Pancreas (tissue), 10 donors: ENCODE results near the gene OR52W1. TPM values are rescaled to one million over a fixed set of nuclear protein-coding genes. Genes with fewer than 3 reads are reported as not detected.

Source experiments
- ATAC-seq, 4 donors: fragments of 200-7000 bp; cut with Tn5 transposase; one replicate each; pipeline versions ENCODE4 v1.8.0 to v1.9.1; 2020; ENCODE audit warnings: mild to moderate bottlenecking in 4 of 4, moderate library complexity in 4 of 4
- DNase-seq, 6 donors: peaks; one replicate each; pipeline ENCODE4 v3.0.0-alpha.2; 2020
- FAIRE-seq: peaks from 2 replicates; lab custom pipeline; 2012; peaks lifted over from hg19 to GRCh38; lab: Jason Lieb, UNC
- H3K27ac ChIP-seq, 4 donors: fragments of 200-600 bp; sonication (generic); 1 replicate in 3 of 4; 2 replicates in 1 of 4; pipeline versions ENCODE4 v1.5.0 to v1.8.0; 2020
- H3K27me3 ChIP-seq, 4 donors: fragments of 200-600 bp; one replicate each; pipeline ENCODE4 v1.8.0; 2021
- H3K36me3 ChIP-seq, 3 donors: fragments of 200-600 bp; sonication (generic) in 1 of 3; one replicate each; pipeline versions ENCODE4 v1.5.0 to v1.8.0; 2020 to 2021
- H3K4me1 ChIP-seq, 3 donors: fragments of 200-600 bp; one replicate each; pipeline ENCODE4 v1.8.0; 2021
- H3K4me3 ChIP-seq, 4 donors: fragments of 200-600 bp; sonication (generic) in 2 of 4; one replicate each; pipeline versions ENCODE4 v1.5.0 to v1.8.0; 2020 to 2021
- H3K9me3 ChIP-seq, 4 donors: fragments of 200-600 bp; one replicate each; pipeline ENCODE4 v1.8.0; 2021
- CTCF ChIP-seq, 4 donors: fragments of 200-600 bp; sonication (generic) in 3 of 4; IDR thresholded peaks; one replicate each; pipeline versions ENCODE4 v1.5.0 to v1.8.0; 2021; ENCODE audit warnings: antibody characterized with exemption in 4 of 4
- WGBS, 2 donors: extraction: QIAGEN DNeasy Blood & Tissue Kit; methylation state at CpG; one replicate each; pipeline ENCODE4 v1.1.7; 2013; 5-methylcytosine and 5-hydroxymethylcytosine counted together
- intact Hi-C, 3 donors: fragments of 100-400 bp; cut with DNase I; formaldehyde crosslinking; loops; one replicate each; pipeline versions ENCODE4 v1.11.1 to v1.14.2; 2022
- polyA plus RNA-seq, 2 donors: library from polyadenylated mRNA; stranded (reverse); fragments of 200-250 nt; gene quantifications; one replicate each; pipeline ENCODE4 v1.2.3, GENCODE V29; 2013
- total RNA-seq, 6 donors: library from RNA; stranded (reverse); fragmentation: NEBNext Ultra II Directional in 4 of 6; extraction: Animal tissue kit (Norgen Biotek cat#: 25700) in 4 of 6; gene quantifications; one replicate each; pipeline versions ENCODE4 v1.2.1 to v1.2.4, GENCODE V29; 2021 to 2023
- donor health status: healthy with polysubstance abuse.
- donor health status: DM: no; HTN: no; CAD: no; lungs with moderate emphysema.
- donor health status: DM: no; HTN: no; CAD: no.
- donor health status: control.
- donor health status: control.
- donor health status: Bipolar disorder and iron deficiency.
- donor health status: DM: yes; HTN: yes; CAD: no.
- donor health status: DM: no; HTN: no; CAD: no.
- donor health status: DM: no; HTN: no; CAD: no.
- donor health status: DM: yes; HTN: yes; CAD: no.

The OR52W1 gene
- total and polyA plus RNA-seq, 8 donors: not detected

- Histone ChIP-seq H3K4me1 (no peaks in the 10 kb centered on the region), H3K27me3 (no peaks in the 10 kb centered on the region), H3K9me3 (no peaks in the 10 kb centered on the region), H3K4me3 (no peak overlapping the region), H3K36me3 (peaks cover 0 to 10% (median 0%) of the 10 kb centered on the region in 3 donors), H3K27ac (no peak overlapping the region)
- intact Hi-C loops: no loop called here
- WGBS, 2 donors: 96 to 100% methylated on average over 1 of the region's 1 CpG
- ATAC-seq (no peak), DNase-seq (no peak), FAIRE-seq (no peak)
- no peak for TF ChIP-seq CTCF (IDR thresholded peaks at IDR 0.05)
Measured at GRCh38 chr11:6204706-6205105, 5.7 kb downstream of the OR52W1 start.

GRCh38 chr11:6205366-6205765 lies 6.3 kb downstream of the OR52W1 start, which contains the start of gene C11orf42:
TSS of gene C11orf42 (plus strand) at chr11:6205557. CDS start at chr11:6205616, 59 bp downstream.
- intact Hi-C loops: no loop called here
- no peak for FAIRE-seq
- Histone ChIP-seq H3K4me3 (no peak within 1 kb of the TSS), H3K27me3 (no peaks in the 10 kb centered on the region), H3K9me3 (no peaks in the 10 kb centered on the region), H3K27ac (no peak within 1 kb of the TSS), H3K4me1 (no peaks in the 10 kb centered on the region), H3K36me3 (peaks cover 0 to 16% (median 0%) of the 10 kb centered on the region in 3 donors)
- ATAC-seq: no peak
- DNase-seq: no peak
- TF ChIP-seq CTCF (IDR thresholded peaks at IDR 0.05): no peak
- WGBS, 2 donors: 88 to 100% methylated on average over 1 of the region's 1 CpG

GRCh38 chr11:6206456-6207180 lies 7.6 kb downstream of the OR52W1 start:
- FAIRE-seq (no peak), DNase-seq (no peak), ATAC-seq (no peak)
- no peaks in the 10 kb centered on the region for H3K4me1 ChIP-seq
- H3K36me3 ChIP-seq: peaks cover 0 to 29% (median 0%) of the 10 kb centered on the region in 3 donors
- no peaks in the 10 kb centered on the region for H3K27me3 ChIP-seq
- intact Hi-C loops: no loop called here
- H3K27ac ChIP-seq: no peak overlapping the region
- H3K4me3 ChIP-seq: no peak overlapping the region
- 82 to 90% methylated on average over 3 of the region's 3 CpGs for WGBS, 2 donors
- H3K9me3 ChIP-seq: no peaks in the 10 kb centered on the region
- TF ChIP-seq CTCF (IDR thresholded peaks at IDR 0.05): no peak

GRCh38 chr11:6209801-6210200 lies 10.8 kb downstream of the OR52W1 start:
- FAIRE-seq: no peak
- no peak for ATAC-seq
- Histone ChIP-seq H3K4me1 (no peaks in the 10 kb centered on the region), H3K36me3 (peaks cover 0 to 41% (median 0%) of the 10 kb centered on the region in 3 donors), H3K27me3 (no peaks in the 10 kb centered on the region), H3K4me3 (no peak overlapping the region), H3K27ac (no peak overlapping the region), H3K9me3 (no peaks in the 10 kb centered on the region)
- no peak for TF ChIP-seq CTCF (IDR thresholded peaks at IDR 0.05)
- DNase-seq: peak in 1 of 6 donors; percentile 31
- WGBS, 2 donors: 93% methylated on average over 12 of the region's 12 CpGs
- intact Hi-C loops: no loop called here
